Measurements from ENCODE around the gene SPRY4. TPM values are rescaled to one million over a fixed set of nuclear protein-coding genes. Genes with fewer than 3 reads are reported as not detected.
A peak's percentile ranks its signal among the peaks of the same experiment; 100 is the strongest.

The SPRY4 gene
- total RNA-seq, 1 experiment from 2014 or later, result 35.6 TPM

DNA sequence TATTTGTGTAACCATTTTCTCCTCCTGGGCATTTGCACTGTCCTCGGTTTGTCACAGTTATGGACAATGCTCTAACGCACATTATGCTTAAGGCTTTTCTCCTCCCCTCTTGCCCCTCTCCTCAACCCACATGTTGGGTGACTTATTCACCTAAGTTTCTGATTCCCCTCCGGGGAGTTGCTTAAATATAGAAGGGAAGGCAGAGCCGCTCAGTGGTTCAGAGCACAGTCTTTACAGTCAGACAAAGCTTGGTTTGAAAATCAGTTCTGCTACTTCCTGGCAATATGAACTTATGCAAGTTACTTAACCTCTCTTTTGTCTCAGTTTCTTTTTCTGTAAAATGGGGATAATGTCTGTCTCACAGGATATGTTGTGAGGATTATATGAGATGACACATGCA, 41.2 kb upstream of the SPRY4 start:
- no TSS peak for BruUV-seq (replicated peaks)
- no peak overlapping the region for H3K4me3 ChIP-seq (ENCODE audit: low read depth in 2 of 2, low read length in 2 of 2)
- CTCF ChIA-PET, result no interaction called here
- H3K27me3 ChIP-seq (ENCODE audit: control insufficient read depth, insufficient read depth, low read length), result no peaks in the 10 kb centered on the region
- no peaks in the 10 kb centered on the region for H3K9me3 ChIP-seq (ENCODE audit: control insufficient read depth, insufficient read depth, low read depth, low read length)
- intact Hi-C loops (cut with micrococcal nuclease; ENCODE audit: unreplicated experiment), result no loop called here
- no peaks in the 10 kb centered on the region for H3K36me3 ChIP-seq (ENCODE audit: control insufficient read depth, insufficient read depth, low read length)
- DNase-seq (ENCODE audit: low read depth, low spot score) (no peak), ATAC-seq (no peak)
- POLR2A ChIA-PET, result interaction anchor here (0.6 kb wide), 1 partner anchor 17 kb away, joined by 7 read pairs; no protein-coding TSS in a partner anchor
- no peak for TF ChIP-seq SIN3A (IDR thresholded peaks at IDR 0.05; ENCODE audit: borderline replicate concordance, insufficient read depth, low read depth, low read length)
- no peak for TF ChIP-seq POLR2AphosphoS5 (IDR thresholded peaks at IDR 0.05; ENCODE audit: low read depth, low read length)
- TF ChIP-seq, protein P1, sequence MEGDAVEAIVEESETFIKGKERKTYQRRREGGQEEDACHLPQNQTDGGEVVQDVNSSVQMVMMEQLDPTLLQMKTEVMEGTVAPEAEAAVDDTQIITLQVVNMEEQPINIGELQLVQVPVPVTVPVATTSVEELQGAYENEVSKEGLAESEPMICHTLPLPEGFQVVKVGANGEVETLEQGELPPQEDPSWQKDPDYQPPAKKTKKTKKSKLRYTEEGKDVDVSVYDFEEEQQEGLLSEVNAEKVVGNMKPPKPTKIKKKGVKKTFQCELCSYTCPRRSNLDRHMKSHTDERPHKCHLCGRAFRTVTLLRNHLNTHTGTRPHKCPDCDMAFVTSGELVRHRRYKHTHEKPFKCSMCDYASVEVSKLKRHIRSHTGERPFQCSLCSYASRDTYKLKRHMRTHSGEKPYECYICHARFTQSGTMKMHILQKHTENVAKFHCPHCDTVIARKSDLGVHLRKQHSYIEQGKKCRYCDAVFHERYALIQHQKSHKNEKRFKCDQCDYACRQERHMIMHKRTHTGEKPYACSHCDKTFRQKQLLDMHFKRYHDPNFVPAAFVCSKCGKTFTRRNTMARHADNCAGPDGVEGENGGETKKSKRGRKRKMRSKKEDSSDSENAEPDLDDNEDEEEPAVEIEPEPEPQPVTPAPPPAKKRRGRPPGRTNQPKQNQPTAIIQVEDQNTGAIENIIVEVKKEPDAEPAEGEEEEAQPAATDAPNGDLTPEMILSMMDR (IDR thresholded peaks at IDR 0.05), result no peak
- TF ChIP-seq, protein P2, sequence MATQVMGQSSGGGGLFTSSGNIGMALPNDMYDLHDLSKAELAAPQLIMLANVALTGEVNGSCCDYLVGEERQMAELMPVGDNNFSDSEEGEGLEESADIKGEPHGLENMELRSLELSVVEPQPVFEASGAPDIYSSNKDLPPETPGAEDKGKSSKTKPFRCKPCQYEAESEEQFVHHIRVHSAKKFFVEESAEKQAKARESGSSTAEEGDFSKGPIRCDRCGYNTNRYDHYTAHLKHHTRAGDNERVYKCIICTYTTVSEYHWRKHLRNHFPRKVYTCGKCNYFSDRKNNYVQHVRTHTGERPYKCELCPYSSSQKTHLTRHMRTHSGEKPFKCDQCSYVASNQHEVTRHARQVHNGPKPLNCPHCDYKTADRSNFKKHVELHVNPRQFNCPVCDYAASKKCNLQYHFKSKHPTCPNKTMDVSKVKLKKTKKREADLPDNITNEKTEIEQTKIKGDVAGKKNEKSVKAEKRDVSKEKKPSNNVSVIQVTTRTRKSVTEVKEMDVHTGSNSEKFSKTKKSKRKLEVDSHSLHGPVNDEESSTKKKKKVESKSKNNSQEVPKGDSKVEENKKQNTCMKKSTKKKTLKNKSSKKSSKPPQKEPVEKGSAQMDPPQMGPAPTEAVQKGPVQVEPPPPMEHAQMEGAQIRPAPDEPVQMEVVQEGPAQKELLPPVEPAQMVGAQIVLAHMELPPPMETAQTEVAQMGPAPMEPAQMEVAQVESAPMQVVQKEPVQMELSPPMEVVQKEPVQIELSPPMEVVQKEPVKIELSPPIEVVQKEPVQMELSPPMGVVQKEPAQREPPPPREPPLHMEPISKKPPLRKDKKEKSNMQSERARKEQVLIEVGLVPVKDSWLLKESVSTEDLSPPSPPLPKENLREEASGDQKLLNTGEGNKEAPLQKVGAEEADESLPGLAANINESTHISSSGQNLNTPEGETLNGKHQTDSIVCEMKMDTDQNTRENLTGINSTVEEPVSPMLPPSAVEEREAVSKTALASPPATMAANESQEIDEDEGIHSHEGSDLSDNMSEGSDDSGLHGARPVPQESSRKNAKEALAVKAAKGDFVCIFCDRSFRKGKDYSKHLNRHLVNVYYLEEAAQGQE (IDR thresholded peaks at IDR 0.05; ENCODE audit: insufficient read depth in 1 of 2, low read depth in 2 of 2, low read length in 1 of 2), result no peak
- no peak for TF ChIP-seq TCF7L2 (IDR thresholded peaks at IDR 0.05; ENCODE audit: low read depth, low read length)
- peaks cover 51% of the 10 kb centered on the region for H3K4me1 ChIP-seq (ENCODE audit: control insufficient read depth, insufficient read depth, low read length)
- H3K27ac ChIP-seq (ENCODE audit: low read length), result peak overlapping the region; percentile 99
- in situ Hi-C loops (cut with HindIII; ENCODE audit: low pct_unique_long_range_greater_than_20kb, low sequenced_read_pairs), result no loop called here

DNA sequence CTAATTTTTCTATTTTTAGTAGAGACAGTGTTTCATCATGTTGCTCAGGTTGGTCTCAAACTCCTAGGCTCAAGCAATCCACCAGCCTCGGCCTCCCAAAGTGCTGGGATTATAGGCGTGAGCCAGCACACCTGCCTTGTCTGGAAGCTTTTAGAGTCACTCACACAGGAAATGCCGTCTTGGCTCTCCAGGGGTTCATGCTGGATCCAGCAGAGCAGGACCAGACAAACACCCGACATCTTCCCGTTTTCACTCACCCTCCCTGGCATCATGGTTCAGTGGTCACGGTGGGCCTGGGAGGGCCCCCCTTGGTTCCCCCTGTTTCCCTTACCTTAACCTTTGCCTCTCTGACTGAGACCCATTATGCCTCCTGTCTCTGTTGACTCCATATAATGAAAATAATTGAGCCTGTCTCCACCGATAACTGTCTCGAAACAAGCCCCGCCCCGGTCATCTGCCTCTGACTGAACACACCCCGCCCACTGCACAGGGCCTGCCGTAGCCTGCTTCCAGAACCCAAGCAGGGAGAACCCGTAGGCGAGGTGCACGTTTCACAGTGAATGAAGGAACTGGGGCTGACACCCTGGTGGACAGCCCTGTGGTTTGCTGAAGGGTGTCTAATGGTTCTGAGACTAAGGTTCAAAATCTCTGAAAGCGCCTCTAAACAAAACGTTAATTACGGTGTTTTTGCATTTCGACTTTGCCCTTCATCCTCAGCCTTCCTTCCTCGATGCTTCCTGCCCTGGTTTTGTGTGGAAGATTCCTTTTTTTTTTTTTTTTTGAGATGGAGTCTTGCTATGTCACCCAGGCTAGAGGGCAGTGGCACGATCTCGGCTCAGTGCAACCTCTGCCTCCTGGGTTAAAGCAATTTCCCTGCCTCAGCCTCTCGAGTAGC, 39.7 kb upstream of the SPRY4 start:
- ATAC-seq, result peak; percentile 78
- peak; percentile 73 for DNase-seq (ENCODE audit: low read depth, low spot score)
- Histone ChIP-seq H3K9me3 (ENCODE audit: control insufficient read depth, insufficient read depth, low read depth, low read length) (no peaks in the 10 kb centered on the region), H3K4me1 (ENCODE audit: control insufficient read depth, insufficient read depth, low read length) (peaks cover 66% of the 10 kb centered on the region), H3K27me3 (ENCODE audit: control insufficient read depth, insufficient read depth, low read length) (no peaks in the 10 kb centered on the region), H3K36me3 (ENCODE audit: control insufficient read depth, insufficient read depth, low read length) (no peaks in the 10 kb centered on the region), H3K4me3 (ENCODE audit: low read depth in 2 of 2, low read length in 2 of 2) (peak overlapping the region; percentile 31 to 69), H3K27ac (ENCODE audit: low read length) (peak overlapping the region; percentile 99)
- TF ChIP-seq, protein P1 (IDR thresholded peaks at IDR 0.05), result no peak
- TF ChIP-seq, protein P2 (IDR thresholded peaks at IDR 0.05; ENCODE audit: insufficient read depth in 1 of 2, low read depth in 2 of 2, low read length in 1 of 2), result no peak
- TF ChIP-seq TCF7L2 (IDR thresholded peaks at IDR 0.05; ENCODE audit: low read depth, low read length), result no peak
- peak; percentile 15; the same call in 1 of the 2 replicates for TF ChIP-seq POLR2AphosphoS5 (IDR thresholded peaks at IDR 0.05; ENCODE audit: low read depth, low read length)
- no peak for TF ChIP-seq SIN3A (IDR thresholded peaks at IDR 0.05; ENCODE audit: borderline replicate concordance, insufficient read depth, low read depth, low read length)
- POLR2A ChIA-PET, result interaction anchor here (0.5 to 0.6 kb wide), 2 partner anchors 11 to 371 kb away, joined by 3 to 4 read pairs; no protein-coding TSS in a partner anchor
- CTCF ChIA-PET, result no interaction called here
- TSS peak; percentile 92 for BruUV-seq (replicated peaks)
- in situ Hi-C loops (cut with HindIII; ENCODE audit: low pct_unique_long_range_greater_than_20kb, low sequenced_read_pairs) (loop anchor here (5.0 kb wide), 1 partner anchor 183 kb away; no protein-coding TSS in a partner anchor), intact Hi-C loops (cut with micrococcal nuclease; ENCODE audit: unreplicated experiment) (loop anchor here (5.0 kb wide), 1 partner anchor 183 kb away; no protein-coding TSS in a partner anchor)

All from Panc1 (cell line).